IPS DF 6.9 (cell line): ENCODE measurements around the gene SERPINA5.

Source experiments
- DNase-seq: peaks from one replicate; pipeline ENCODE4 v3.0.0-alpha.2; 2013; ENCODE audit warnings: low read depth, low spot score
- H3K27ac ChIP-seq: one replicate; pipeline ENCODE4 v1.5.1; 2013; ENCODE audit warnings: low read length, control low read depth
- H3K27me3 ChIP-seq: 2 replicates; pipeline ENCODE4 v1.6.1; 2013; ENCODE audit warnings: mild to moderate bottlenecking, low read length; ENCODE audit not compliant: control insufficient read depth, insufficient read depth
- H3K36me3 ChIP-seq: 2 replicates; pipeline ENCODE4 v1.6.1; 2013; ENCODE audit warnings: low read length; ENCODE audit not compliant: control insufficient read depth, insufficient read depth
- H3K4me1 ChIP-seq: 2 replicates; pipeline ENCODE4 v1.6.1; 2013; ENCODE audit warnings: low read length; ENCODE audit not compliant: control insufficient read depth, insufficient read depth
- H3K4me3 ChIP-seq: 2 replicates; pipeline ENCODE4 v1.5.1; 2013; ENCODE audit warnings: mild to moderate bottlenecking, low read length
- H3K9me3 ChIP-seq: 2 replicates; pipeline ENCODE4 v1.6.1; 2013; ENCODE audit warnings: low read length, inconsistent platforms; ENCODE audit not compliant: control insufficient read depth, insufficient read depth
- WGBS: extraction: QIAGEN DNeasy Blood & Tissue Kit; methylation state at CpG from one replicate; pipeline ENCODE4 v1.1.7; 2013; ENCODE audit warnings: mixed read lengths, missing lambda C conversion rate; ENCODE audit not compliant: insufficient read length, insufficient coverage; 5-methylcytosine and 5-hydroxymethylcytosine counted together

SERPINA5 gene

DNA sequence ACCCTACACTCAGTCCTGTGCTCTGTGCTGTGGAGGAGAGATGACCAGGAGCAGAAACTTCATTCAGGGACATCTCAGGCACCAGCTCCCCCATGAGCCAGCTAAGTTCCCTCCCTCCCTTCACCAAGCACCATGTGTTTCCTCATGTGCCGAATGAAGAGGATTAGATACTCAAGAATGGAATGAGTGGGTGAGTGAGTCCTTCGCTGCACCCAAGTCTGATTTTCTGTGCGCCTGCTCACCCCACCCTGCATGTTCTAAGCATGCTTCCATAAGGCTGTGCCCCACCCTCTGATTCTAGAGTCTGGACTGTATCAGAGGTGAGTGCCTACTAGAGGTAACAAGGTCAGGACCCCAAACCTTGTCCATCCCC, 12.1 kb downstream of the SERPINA5 start:
- WGBS, result no CpG with 5 or more reads among the region's 3 CpGs
- DNase-seq, result no peak
- no peak overlapping the region for H3K27ac ChIP-seq
- H3K27me3 ChIP-seq, result no peaks in the 10 kb centered on the region
- no peak overlapping the region for H3K4me3 ChIP-seq
- no peaks in the 10 kb centered on the region; the same call in 1 of the 2 replicates for H3K4me1 ChIP-seq
- H3K9me3 ChIP-seq, result no peaks in the 10 kb centered on the region
- H3K36me3 ChIP-seq, result no peaks in the 10 kb centered on the region

DNA sequence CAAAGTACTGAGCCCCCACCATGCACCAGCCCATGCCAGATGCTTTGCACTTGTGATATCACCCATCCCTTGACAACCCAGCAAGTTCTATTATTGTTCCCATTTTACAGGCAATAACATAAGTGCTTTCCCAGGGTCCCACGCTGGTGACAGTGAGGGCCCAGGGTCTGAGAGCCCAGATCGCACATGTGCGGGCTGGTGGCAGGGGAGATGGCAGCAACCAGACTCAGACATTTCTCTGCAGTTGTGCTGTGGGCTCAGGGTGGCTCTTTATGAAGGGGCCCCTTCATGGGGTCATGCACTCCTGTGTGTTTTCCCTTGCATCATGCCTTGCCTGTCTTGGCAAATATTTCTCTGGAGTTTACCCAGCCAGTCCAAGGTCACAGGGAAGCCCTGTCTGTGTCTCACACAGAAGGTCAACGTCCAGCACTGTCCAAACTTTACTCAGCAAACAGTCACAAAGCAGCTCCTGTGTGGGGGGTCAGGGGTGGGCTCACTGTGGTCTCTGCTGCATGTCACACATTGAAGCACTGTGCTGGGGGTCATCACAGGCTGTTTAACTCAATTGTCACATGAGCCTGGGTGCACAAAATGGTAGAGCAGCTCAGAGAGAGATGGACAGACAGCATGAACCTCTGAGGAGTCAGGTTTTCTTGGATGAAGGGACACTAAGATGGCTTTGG, 12.7 kb downstream of the SERPINA5 start:
- Histone ChIP-seq H3K9me3 (no peaks in the 10 kb centered on the region), H3K36me3 (no peaks in the 10 kb centered on the region), H3K27me3 (no peaks in the 10 kb centered on the region), H3K27ac (no peak overlapping the region), H3K4me3 (no peak overlapping the region), H3K4me1 (peaks cover under 1% of the 10 kb centered on the region)
- DNase-seq, result no peak
- WGBS, result no CpG with 5 or more reads among the region's 4 CpGs

DNA sequence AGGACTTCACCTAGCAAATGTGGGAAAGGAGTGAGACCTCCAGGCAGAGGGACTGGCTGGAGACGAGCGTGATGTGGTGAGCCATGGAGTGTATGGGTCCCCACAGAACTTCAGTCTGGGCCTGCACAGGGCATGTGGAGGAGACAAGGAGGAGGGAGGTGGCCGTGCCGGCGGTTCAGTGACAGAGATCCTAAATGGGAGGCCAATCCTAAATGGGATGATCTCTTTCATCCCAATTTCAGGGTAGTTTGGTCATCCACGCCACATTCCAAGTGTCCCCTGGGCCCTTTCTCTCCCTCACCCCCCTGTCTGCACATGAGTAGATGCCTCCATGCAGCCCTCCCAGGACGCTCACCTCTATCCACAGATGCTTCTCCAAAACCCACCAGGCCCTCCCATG, 13.2 kb downstream of the SERPINA5 start:
- no peaks in the 10 kb centered on the region for H3K9me3 ChIP-seq
- H3K4me1 ChIP-seq, result peaks cover 5% of the 10 kb centered on the region
- no peak overlapping the region for H3K27ac ChIP-seq
- no peak overlapping the region for H3K4me3 ChIP-seq
- no peaks in the 10 kb centered on the region for H3K36me3 ChIP-seq
- H3K27me3 ChIP-seq, result no peaks in the 10 kb centered on the region
- DNase-seq, result no peak
- WGBS, result no CpG with 5 or more reads among the region's 7 CpGs

DNA sequence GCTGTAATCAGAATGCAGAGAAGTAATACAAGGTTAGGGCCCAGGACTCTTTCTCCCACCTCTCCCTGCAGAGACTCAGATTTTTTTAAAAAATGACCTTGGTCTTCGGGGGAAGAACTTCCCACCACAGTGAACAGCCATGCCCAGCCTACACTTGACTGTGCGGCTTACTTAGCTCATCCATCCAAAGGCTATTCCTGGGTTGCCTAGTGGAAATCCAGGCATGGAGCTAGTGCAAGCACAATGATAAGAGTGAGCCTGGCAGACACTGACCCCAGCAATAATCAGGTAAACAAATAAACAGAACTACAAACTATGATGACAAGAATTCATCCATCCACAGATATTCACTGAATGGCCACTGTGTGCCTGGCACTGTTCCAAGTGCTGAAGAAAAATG, 14.7 kb downstream of the SERPINA5 start:
- Histone ChIP-seq H3K27me3 (no peaks in the 10 kb centered on the region), H3K27ac (no peak overlapping the region), H3K4me1 (peaks cover 5% of the 10 kb centered on the region), H3K4me3 (no peak overlapping the region), H3K9me3 (no peaks in the 10 kb centered on the region), H3K36me3 (no peaks in the 10 kb centered on the region)
- WGBS, result no CpG with 5 or more reads among the region's 2 CpGs
- no peak for DNase-seq

DNA sequence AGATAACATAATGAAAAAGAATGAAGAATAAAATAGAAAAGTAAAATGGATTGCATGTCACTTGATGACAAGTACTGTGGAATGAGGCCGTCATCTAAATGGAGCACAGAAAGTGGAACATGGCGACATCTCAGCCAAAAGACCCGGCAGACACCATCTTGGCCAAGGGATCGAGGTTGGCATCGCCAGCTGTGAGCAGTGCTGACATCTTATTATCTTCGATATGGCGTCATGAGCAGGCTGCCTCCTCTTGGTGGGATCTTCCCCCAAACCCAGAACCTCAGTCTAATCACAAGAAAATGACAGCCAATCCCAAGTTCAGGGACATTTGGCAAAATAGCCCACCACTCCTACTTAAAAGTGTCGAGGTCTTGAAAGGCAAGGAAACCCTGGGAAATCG, 15.1 kb downstream of the SERPINA5 start:
- Histone ChIP-seq H3K9me3 (no peaks in the 10 kb centered on the region), H3K4me1 (peaks cover 5% of the 10 kb centered on the region), H3K27me3 (no peaks in the 10 kb centered on the region), H3K27ac (no peak overlapping the region), H3K36me3 (no peaks in the 10 kb centered on the region), H3K4me3 (no peak overlapping the region)
- WGBS, result no CpG with 5 or more reads among the region's 9 CpGs
- no peak for DNase-seq

DNA sequence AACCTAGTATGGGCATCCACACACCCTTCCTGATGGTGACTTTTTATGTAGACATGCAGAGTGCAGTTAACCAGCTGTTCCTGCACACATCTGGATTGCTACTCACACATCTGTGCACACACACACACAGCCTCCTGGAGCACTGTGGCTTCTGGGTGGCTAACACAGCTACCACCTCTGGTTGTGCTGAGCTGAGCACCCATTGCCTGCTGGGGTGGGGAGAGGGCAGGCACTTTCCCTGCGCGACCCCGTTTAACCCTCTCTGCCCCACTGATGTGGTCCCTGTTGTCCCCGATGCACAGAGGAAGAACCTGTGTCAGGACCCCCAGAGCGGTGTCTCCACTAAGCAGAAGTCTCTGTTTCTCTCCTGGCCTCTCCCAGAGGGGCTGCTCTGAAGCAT, 16.6 kb downstream of the SERPINA5 start:
- Histone ChIP-seq H3K9me3 (no peaks in the 10 kb centered on the region), H3K36me3 (no peaks in the 10 kb centered on the region), H3K27me3 (no peaks in the 10 kb centered on the region), H3K4me1 (peaks cover 6% of the 10 kb centered on the region), H3K4me3 (no peak overlapping the region), H3K27ac (no peak overlapping the region)
- no peak for DNase-seq
- no CpG with 5 or more reads among the region's 5 CpGs for WGBS

DNA sequence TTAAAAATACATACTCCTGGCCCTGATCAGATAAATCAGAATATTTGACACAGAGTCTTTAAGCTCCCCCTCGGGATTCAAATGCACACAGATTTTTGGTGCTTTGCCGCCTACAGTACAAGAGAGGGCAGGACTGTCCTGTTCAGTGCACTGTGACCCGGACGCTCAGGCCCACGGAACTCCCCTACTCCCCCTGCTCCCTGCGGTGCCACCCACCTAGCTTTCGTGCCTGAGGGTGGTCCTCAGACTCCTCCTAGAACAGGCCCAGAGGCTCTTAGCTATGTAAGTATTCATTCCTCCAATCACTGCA, 17.2 kb downstream of the SERPINA5 start:
- Histone ChIP-seq H3K27me3 (no peaks in the 10 kb centered on the region), H3K27ac (no peak overlapping the region), H3K9me3 (no peaks in the 10 kb centered on the region), H3K4me1 (peaks cover 6% of the 10 kb centered on the region), H3K4me3 (no peak overlapping the region), H3K36me3 (no peaks in the 10 kb centered on the region)
- no CpG with 5 or more reads among the region's 7 CpGs for WGBS
- DNase-seq, result no peak

DNA sequence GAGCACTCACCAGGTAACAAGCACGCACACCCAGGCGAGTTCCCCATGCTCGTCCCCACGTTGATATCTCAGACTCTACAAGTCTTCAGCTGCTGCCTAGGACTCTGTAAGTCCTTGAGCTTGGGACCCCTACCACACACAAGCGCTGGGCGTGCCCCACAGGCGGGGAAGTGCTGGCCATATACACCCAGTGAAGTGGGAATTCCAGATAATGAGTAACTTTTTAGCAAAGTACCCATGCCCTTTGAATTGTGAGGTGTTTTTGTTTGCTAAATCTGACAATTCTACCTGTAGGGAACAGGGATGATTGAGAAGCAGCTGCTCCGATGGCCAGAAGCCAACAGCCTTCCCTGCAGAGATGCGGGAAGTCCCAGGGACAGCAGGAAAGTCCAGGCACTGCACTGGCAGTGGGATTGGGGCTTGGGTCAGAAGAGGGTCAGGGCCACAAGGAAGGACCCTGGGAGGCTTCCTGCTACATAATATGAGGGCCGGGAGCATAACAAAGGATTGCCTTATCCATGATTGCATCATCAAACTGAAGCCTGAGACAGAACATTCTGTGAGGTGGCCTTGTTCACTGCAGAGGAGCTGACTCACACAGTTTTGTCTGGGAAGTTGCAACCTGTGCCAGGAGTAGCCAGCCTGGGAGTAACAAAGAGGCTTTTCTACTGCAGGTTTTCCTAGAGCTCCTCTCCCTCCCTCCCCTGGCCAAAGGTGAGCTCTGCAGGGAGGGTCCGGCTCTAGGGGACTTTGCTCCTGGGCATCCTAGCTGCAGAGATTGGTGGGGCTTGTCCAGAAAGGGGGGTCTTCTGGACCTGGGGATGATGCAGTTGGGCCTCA, 17.8 kb downstream of the SERPINA5 start:
- WGBS, result no CpG with 5 or more reads among the region's 11 CpGs
- Histone ChIP-seq H3K27ac (no peak overlapping the region), H3K4me1 (peaks cover 6% of the 10 kb centered on the region), H3K27me3 (no peaks in the 10 kb centered on the region), H3K36me3 (no peaks in the 10 kb centered on the region), H3K9me3 (no peaks in the 10 kb centered on the region), H3K4me3 (no peak overlapping the region)
- DNase-seq, result no peak

DNA sequence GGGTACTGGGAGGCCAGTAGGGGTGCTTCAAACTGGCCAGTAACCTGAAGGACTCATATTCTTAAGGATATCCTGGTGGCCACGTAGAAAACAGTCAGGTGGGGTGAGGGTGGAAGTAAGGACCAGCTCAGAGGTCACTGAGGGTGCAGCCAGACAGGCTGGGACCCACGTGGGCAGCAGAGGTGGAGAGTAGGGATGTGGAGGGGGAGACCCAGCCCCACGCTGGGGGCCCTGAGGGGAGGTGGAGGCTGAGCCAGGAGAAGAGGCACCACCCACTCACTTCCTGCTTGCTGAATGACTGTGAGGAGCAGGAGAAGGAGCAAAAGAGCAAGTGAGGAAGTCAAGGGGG, 18.4 kb downstream of the SERPINA5 start:
- H3K9me3 ChIP-seq, result no peaks in the 10 kb centered on the region
- no peak overlapping the region for H3K27ac ChIP-seq
- H3K4me3 ChIP-seq, result no peak overlapping the region
- no peaks in the 10 kb centered on the region for H3K36me3 ChIP-seq
- H3K27me3 ChIP-seq, result no peaks in the 10 kb centered on the region
- no peak for DNase-seq
- WGBS, result no CpG with 5 or more reads among the region's 3 CpGs
- H3K4me1 ChIP-seq, result peaks cover 6% of the 10 kb centered on the region; the same call in 1 of the 2 replicates

DNA sequence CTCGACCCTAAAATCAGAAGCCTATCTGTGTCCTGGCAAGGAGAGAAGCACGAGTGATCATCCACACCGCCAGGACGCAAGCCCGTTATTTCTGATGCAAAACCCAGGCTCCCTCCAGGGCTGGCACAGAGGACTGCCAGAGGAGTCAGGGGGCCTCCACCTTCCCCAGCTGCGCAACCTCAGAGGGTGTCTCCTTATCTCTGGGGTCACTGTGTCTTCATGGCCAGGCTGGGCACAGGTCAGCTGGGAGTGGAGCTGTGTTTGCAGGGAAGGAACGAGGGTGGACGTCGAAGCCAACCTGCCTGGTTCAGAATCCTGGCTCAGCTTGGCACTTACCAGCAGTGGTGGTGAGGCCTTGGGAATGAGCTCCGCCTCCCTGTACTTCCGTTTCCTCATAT, 18.9 kb downstream of the SERPINA5 start:
- DNase-seq, result no peak
- no peak overlapping the region for H3K4me3 ChIP-seq
- no peaks in the 10 kb centered on the region for H3K9me3 ChIP-seq
- no peaks in the 10 kb centered on the region for H3K36me3 ChIP-seq
- no peaks in the 10 kb centered on the region for H3K27me3 ChIP-seq
- peaks cover 6% of the 10 kb centered on the region; the same call in 1 of the 2 replicates for H3K4me1 ChIP-seq
- WGBS, result no CpG with 5 or more reads among the region's 11 CpGs
- no peak overlapping the region for H3K27ac ChIP-seq
